GM19395 (cell line): ENCODE results near the gene FOXK2.
"Not testable (repeated sequence)": the region's sequence is repeated elsewhere in the genome, so short reads cannot be mapped to it uniquely, and the experiment has no call there.

Experiments used
- ATAC-seq: cut with Tn5 transposase; IDR thresholded peaks from one replicate; pipeline ENCODE4 v1.9.1; 2021; ENCODE audit warnings: mild to moderate bottlenecking, moderate library complexity; ENCODE audit not compliant: unreplicated experiment

Gene FOXK2

GRCh38 chr17:82561429-82562035 is 42.0 kb downstream of the FOXK2 start:
- no peak for ATAC-seq

GRCh38 chr17:82562718-82563220 is 43.2 kb downstream of the FOXK2 start:
- ATAC-seq, result not testable (repeated sequence)

GRCh38 chr17:82563318-82563717 is 43.8 kb downstream of the FOXK2 start:
- ATAC-seq, result no peak

- ATAC-seq, result not testable (repeated sequence)
These were observed 44.2 kb downstream of the FOXK2 start for GRCh38 chr17:82563745-82564144.

- ATAC-seq, result no peak
These were observed 44.7 kb downstream of the FOXK2 start for GRCh38 chr17:82564241-82564640.

GRCh38 chr17:82565551-82565950 is 46.0 kb downstream of the FOXK2 start:
- ATAC-seq, result no peak

- ATAC-seq, result no peak
These were observed 46.8 kb downstream of the FOXK2 start for GRCh38 chr17:82566129-82566960.

- ATAC-seq, result no peak
These were observed 47.8 kb downstream of the FOXK2 start for GRCh38 chr17:82567286-82567685.

- no peak for ATAC-seq
These were observed 49.5 kb downstream of the FOXK2 start for GRCh38 chr17:82568997-82569393.

- no peak for ATAC-seq
These were observed 50.1 kb downstream of the FOXK2 start for GRCh38 chr17:82569621-82570020.

GRCh38 chr17:82570277-82570676 is 50.7 kb downstream of the FOXK2 start:
- no peak for ATAC-seq

GRCh38 chr17:82571855-82572254 is 52.3 kb downstream of the FOXK2 start:
- no peak for ATAC-seq

- ATAC-seq, result no peak
These were observed 54.5 kb downstream of the FOXK2 start for GRCh38 chr17:82574041-82574440.

- not testable (repeated sequence) for ATAC-seq
These were observed 56.2 kb downstream of the FOXK2 start for GRCh38 chr17:82575581-82576221.

- ATAC-seq, result no peak
These were observed 57.8 kb downstream of the FOXK2 start for GRCh38 chr17:82577300-82577699.

- ATAC-seq, result not testable (repeated sequence)
These were observed 60.4 kb downstream of the FOXK2 start for GRCh38 chr17:82579969-82580368.

- no peak for ATAC-seq
These were observed 62.7 kb downstream of the FOXK2 start for GRCh38 chr17:82582213-82582612.

- ATAC-seq, result no peak
These were observed 63.2 kb downstream of the FOXK2 start for GRCh38 chr17:82582709-82583108.

- ATAC-seq, result no peak
These were observed 64.2 kb downstream of the FOXK2 start for GRCh38 chr17:82583720-82584234.

GRCh38 chr17:82585935-82586575 is 66.5 kb downstream of the FOXK2 start:
- ATAC-seq, result not testable (repeated sequence)
